GM23248 (cell line): ENCODE measurements around the gene GPHN. TPM values are rescaled to one million over a fixed set of nuclear protein-coding genes. Genes with fewer than 3 reads are reported as not detected.

Experiments used
- DNase-seq: peaks from one replicate; pipeline ENCODE4 v3.0.0-alpha.2; 2015
- H2AFZ ChIP-seq: fragments of 200-600 bp; sonication (generic); 2 replicates; pipeline ENCODE4 v1.6.1; 2016; ENCODE audit warnings: antibody characterized with exemption
- H3F3A ChIP-seq: fragments of 200-600 bp; sonication (generic); 2 replicates; pipeline ENCODE4 v1.6.1; 2016; ENCODE audit warnings: mild to moderate bottlenecking, antibody characterized with exemption, mixed run types; ENCODE audit not compliant: insufficient read depth
- H3K27ac ChIP-seq: fragments of 200-600 bp; sonication (generic); 2 replicates; pipeline ENCODE4 v1.5.1; 2016; ENCODE audit warnings: mild to moderate bottlenecking
- H3K27me3 ChIP-seq: fragments of 200-600 bp; sonication (generic); replicated peaks from 2 replicates; pipeline ENCODE4 v1.6.1; 2016; ENCODE audit warnings: mild to moderate bottlenecking; ENCODE audit not compliant: insufficient read depth
- H3K36me3 ChIP-seq: fragments of 200-600 bp; sonication (generic); 2 replicates; pipeline ENCODE4 v1.6.1; 2016; ENCODE audit warnings: low read depth, mild to moderate bottlenecking
- H3K4me1 ChIP-seq: fragments of 200-600 bp; sonication (generic); 2 replicates; pipeline ENCODE4 v1.6.1; 2016; ENCODE audit warnings: mild to moderate bottlenecking; ENCODE audit not compliant: insufficient read depth
- H3K4me2 ChIP-seq: fragments of 200-600 bp; sonication (generic); one replicate; pipeline ENCODE4 v1.6.1; 2016; ENCODE audit warnings: mild to moderate bottlenecking; ENCODE audit not compliant: unreplicated experiment
- H3K4me3 ChIP-seq: fragments of 200-600 bp; sonication (generic); 2 replicates; pipeline ENCODE4 v1.5.1; 2016; ENCODE audit warnings: mild to moderate bottlenecking
- H3K79me2 ChIP-seq: fragments of 200-600 bp; sonication (generic); 2 replicates; pipeline ENCODE4 v1.6.1; 2016; ENCODE audit warnings: mild to moderate bottlenecking; ENCODE audit not compliant: insufficient read depth
- H3K9ac ChIP-seq: fragments of 200-600 bp; sonication (generic); 2 replicates; pipeline ENCODE4 v1.6.1; 2016; ENCODE audit warnings: mild to moderate bottlenecking
- H3K9me2 ChIP-seq: fragments of 200-600 bp; sonication (generic); 2 replicates; pipeline ENCODE4 v1.6.1; 2016; ENCODE audit warnings: mixed run types, mild to moderate bottlenecking, moderate library complexity; ENCODE audit not compliant: insufficient read depth
- H3K9me3 ChIP-seq: fragments of 200-600 bp; sonication (generic); one replicate; pipeline ENCODE4 v1.6.1; 2017; ENCODE audit warnings: low read depth
- H4K20me1 ChIP-seq: fragments of 200-600 bp; sonication (generic); 2 replicates; pipeline ENCODE4 v1.6.0; 2016; ENCODE audit not compliant: insufficient read depth
- EZH2 ChIP-seq: fragments of 200-600 bp; sonication (generic); IDR thresholded peaks from 2 replicates; pipeline ENCODE4 v1.6.1; 2018; ENCODE audit warnings: antibody characterized with exemption, mild to moderate bottlenecking; ENCODE audit not compliant: insufficient read depth, poor library complexity, severe bottlenecking
- EZH2phosphoT487 ChIP-seq: fragments of 200-600 bp; sonication (generic); IDR thresholded peaks from 2 replicates; pipeline ENCODE4 v1.6.1; 2018; ENCODE audit warnings: antibody characterized with exemption, moderate library complexity, mild to moderate bottlenecking, low read depth; ENCODE audit not compliant: insufficient read depth
- WGBS, 2 experiments: methylation state at CpG; one replicate each; pipeline ENCODE4 v1.1.6; 2015 to 2017; ENCODE audit warnings: low lambda C conversion rate in 2 of 2, low coverage in 1 of 2; ENCODE audit errors: missing lambda C conversion rate in 2 of 2; 5-methylcytosine and 5-hydroxymethylcytosine counted together
- in situ Hi-C: fragments of 300-500 bp; cut with MboI; formaldehyde crosslinking; loops from 2 replicates; pipeline ENCODE4 v1.15.0; 2020
- polyA plus RNA-seq: library from polyadenylated mRNA; unstranded; fragments of >200 nt; fragmentation: Nextera tagmentation; extraction: Ambion mirVana; gene quantifications from 2 replicates; pipeline ENCODE4 v1.2.1, GENCODE V29; 2016
- total RNA-seq: library from RNA; depleted of rRNA; stranded (reverse); fragments of >200 nt; shearing (Covaris generic); gene quantifications from 2 replicates; pipeline ENCODE4 v1.2.3, GENCODE V29; 2014

The GPHN gene
- total and polyA plus RNA-seq, 2 experiments from 2014 or later = 7.6 to 9.3 TPM

DNA sequence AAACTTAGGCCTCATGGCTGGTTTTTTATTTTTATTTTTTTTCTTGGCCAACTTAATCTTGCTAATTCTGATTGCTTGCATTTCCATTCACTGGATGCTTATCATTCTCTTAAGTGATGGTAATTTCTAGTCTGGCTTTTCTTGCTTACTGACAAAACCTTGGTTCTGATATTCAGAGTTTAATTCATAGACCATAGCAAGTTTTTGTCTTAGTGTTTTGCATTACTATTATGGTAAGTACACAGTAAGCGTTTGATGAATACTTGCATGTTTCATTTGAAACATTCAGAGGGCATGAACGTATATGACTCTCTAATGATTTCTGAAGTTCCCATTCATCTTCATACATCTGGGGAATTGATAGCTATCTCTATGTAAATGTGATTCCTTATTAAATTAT is 55.8 kb downstream of the GPHN start:
- in situ Hi-C loops = no loop called here
- H3K79me2 ChIP-seq = 0 out of 2 replicates have a peak, but pooled peaks cover 5% of the 10 kb centered on the region
- no peak overlapping the region for H3K9ac ChIP-seq
- no peaks in the 10 kb centered on the region for H3K9me2 ChIP-seq
- no peak for TF ChIP-seq EZH2
- no peak for TF ChIP-seq EZH2phosphoT487
- no peak overlapping the region for H3K27ac ChIP-seq
- H2AFZ ChIP-seq = no peak overlapping the region
- H3F3A ChIP-seq = no peaks in the 10 kb centered on the region
- no peak overlapping the region for H3K4me3 ChIP-seq
- no peak overlapping the region for H3K4me2 ChIP-seq
- no peak for DNase-seq
- no peaks in the 10 kb centered on the region for H3K27me3 ChIP-seq
- H3K9me3 ChIP-seq = no peaks in the 10 kb centered on the region
- WGBS, 2 experiments = 88 to 97% methylated on average over 2 of the region's 2 CpGs
- no peaks in the 10 kb centered on the region for H3K4me1 ChIP-seq
- no peaks in the 10 kb centered on the region for H3K36me3 ChIP-seq
- no peaks in the 10 kb centered on the region for H4K20me1 ChIP-seq

DNA sequence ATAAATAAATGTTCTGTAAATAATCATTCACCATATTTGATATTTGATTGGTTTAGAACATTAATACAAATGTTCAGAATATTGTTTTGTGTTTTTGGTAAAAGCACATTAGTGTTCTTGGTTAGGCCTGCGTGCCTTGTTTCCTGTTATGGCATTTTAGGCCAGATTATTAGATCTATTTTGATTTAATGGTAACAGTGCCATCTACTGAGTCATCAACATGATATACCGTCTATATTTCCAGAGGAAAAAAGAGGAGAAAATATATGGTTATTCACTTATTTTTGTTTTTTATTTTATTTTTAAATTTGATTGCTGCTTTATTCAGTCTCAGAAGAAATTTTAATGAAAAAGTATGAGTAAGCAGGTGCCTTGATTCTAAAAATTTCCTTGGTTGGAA is 60.3 kb downstream of the GPHN start:
- 46 to 58% methylated on average over 2 of the region's 2 CpGs for WGBS, 2 experiments
- Histone ChIP-seq H3K27me3 (no peaks in the 10 kb centered on the region), H4K20me1 (no peaks in the 10 kb centered on the region), H3K9me3 (no peaks in the 10 kb centered on the region), H3K79me2 (0 out of 2 replicates have a peak, but pooled peaks cover 5% of the 10 kb centered on the region), H3K9me2 (0 out of 2 replicates have a peak, but pooled peaks cover 5% of the 10 kb centered on the region), H3K36me3 (no peaks in the 10 kb centered on the region), H3K4me1 (no peaks in the 10 kb centered on the region), H3K9ac (no peak overlapping the region), H2AFZ (no peak overlapping the region), H3K4me2 (no peak overlapping the region), H3F3A (no peaks in the 10 kb centered on the region), H3K4me3 (no peak overlapping the region), H3K27ac (no peak overlapping the region)
- no peak for DNase-seq
- in situ Hi-C loops = no loop called here
- no peak for TF ChIP-seq EZH2
- no peak for TF ChIP-seq EZH2phosphoT487

DNA sequence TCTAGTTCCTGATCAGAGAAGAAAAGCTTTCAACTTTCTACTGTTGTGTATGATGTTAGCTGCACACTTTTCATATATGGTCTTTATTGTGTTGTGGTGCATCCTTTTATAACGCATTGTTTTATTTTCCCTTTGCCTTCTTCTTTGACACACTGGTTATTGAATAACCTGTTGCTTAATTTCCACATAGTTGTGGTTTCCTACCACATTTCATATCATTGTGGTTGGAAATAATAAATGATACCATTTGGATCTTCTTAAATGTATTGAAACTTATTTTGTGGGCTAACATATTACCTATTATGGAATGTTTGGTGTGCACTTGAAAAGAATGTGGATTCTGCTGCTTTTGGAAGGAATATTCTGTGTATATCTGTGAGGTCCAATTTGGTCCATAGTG is 64.9 kb downstream of the GPHN start:
- 0 out of 2 replicates have a peak, but pooled peaks cover 5% of the 10 kb centered on the region for H3K9me2 ChIP-seq
- H3K9ac ChIP-seq = no peak overlapping the region
- H3K9me3 ChIP-seq = no peaks in the 10 kb centered on the region
- H3F3A ChIP-seq = no peaks in the 10 kb centered on the region
- H2AFZ ChIP-seq = no peak overlapping the region
- H4K20me1 ChIP-seq = no peaks in the 10 kb centered on the region
- WGBS, 2 experiments = 95 to 100% methylated on average over 1 of the region's 1 CpG
- no peak overlapping the region for H3K4me3 ChIP-seq
- no peaks in the 10 kb centered on the region for H3K36me3 ChIP-seq
- H3K79me2 ChIP-seq = peaks cover 20% of the 10 kb centered on the region; the same call in 1 of the 2 replicates
- TF ChIP-seq EZH2 (no peak), EZH2phosphoT487 (no peak)
- H3K4me1 ChIP-seq = no peaks in the 10 kb centered on the region
- H3K27me3 ChIP-seq = no peaks in the 10 kb centered on the region
- H3K27ac ChIP-seq = no peak overlapping the region
- in situ Hi-C loops = no loop called here
- H3K4me2 ChIP-seq = no peak overlapping the region
- no peak for DNase-seq

DNA sequence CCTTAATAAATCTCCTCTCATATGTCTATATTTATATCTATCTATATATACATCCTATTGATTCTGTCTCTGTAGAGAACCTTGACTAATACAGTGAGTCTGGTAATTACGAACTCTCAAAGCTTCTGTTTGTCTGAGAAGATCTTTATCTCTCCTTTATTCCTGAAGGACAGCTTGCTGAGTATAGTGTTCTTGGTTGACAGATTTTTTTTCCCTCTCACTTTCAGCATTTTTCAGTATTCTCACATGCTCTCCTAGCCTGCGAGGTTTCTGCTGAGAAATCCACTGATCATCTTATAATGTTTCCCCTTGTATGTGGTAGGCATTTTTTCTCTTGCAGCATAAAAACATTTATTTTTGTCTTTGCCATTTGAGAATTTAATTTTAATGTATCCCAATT is 67.1 kb downstream of the GPHN start:
- in situ Hi-C loops = no loop called here

More for the DNA sequence above, 67.1 kb downstream of the GPHN start:
- no peaks in the 10 kb centered on the region for H3K36me3 ChIP-seq
- no peak overlapping the region for H3K4me2 ChIP-seq
- no peak overlapping the region for H3K9ac ChIP-seq
- peaks cover 15% of the 10 kb centered on the region; the same call in 1 of the 2 replicates for H3K79me2 ChIP-seq
- TF ChIP-seq EZH2phosphoT487 (no peak), EZH2 (no peak)
- H3K9me2 ChIP-seq = 0 out of 2 replicates have a peak, but pooled peaks cover 5% of the 10 kb centered on the region
- no peaks in the 10 kb centered on the region for H3F3A ChIP-seq
- no peaks in the 10 kb centered on the region; the same call in 1 of the 2 replicates for H4K20me1 ChIP-seq
- 92 to 95% methylated on average over 2 of the region's 2 CpGs for WGBS, 2 experiments
- DNase-seq = no peak
- no peak overlapping the region for H2AFZ ChIP-seq
- H3K4me3 ChIP-seq = no peak overlapping the region
- no peak overlapping the region for H3K27ac ChIP-seq
- H3K9me3 ChIP-seq = no peaks in the 10 kb centered on the region
- H3K4me1 ChIP-seq = no peaks in the 10 kb centered on the region
- H3K27me3 ChIP-seq = no peaks in the 10 kb centered on the region
